22Rv1 (cell line): ENCODE data around the gene GLT8D1.

Source experiments
- CTCF ChIP-seq: fragments of 450-650 bp; IDR thresholded peaks from 2 replicates; pipeline ENCODE4 v1.5.1; 2017; ENCODE audit warnings: mild to moderate bottlenecking
- ZFX ChIP-seq: fragments of 450-650 bp; IDR thresholded peaks from 2 replicates; pipeline ENCODE4 v1.6.1; 2017; ENCODE audit warnings: antibody characterized with exemption, borderline replicate concordance

- TF ChIP-seq CTCF (no peak), ZFX (no peak)
Measured at GRCh38 chr3:52731590-52731989, 26.0 kb upstream of the GLT8D1 start.
